Memory B cell (primary cell): Measurements from ENCODE around the gene TADA2A.
A peak's percentile ranks its signal among the peaks of the same experiment; 100 is the strongest.
"Not testable (repeated sequence)": the region's sequence is repeated elsewhere in the genome, so short reads cannot be mapped to it uniquely, and the experiment has no call there.

Source experiments
- ATAC-seq: fragments of 150-1000 bp; cut with Tn5 transposase; 2 replicates; pipeline ENCODE4 v1.10.0; 2021; ENCODE audit warnings: low read depth, mild to moderate bottlenecking, moderate library complexity
- DNase-seq, 2 donors: peaks; one replicate each; pipeline ENCODE4 v3.0.0; 2022; ENCODE audit warnings: low spot score in 2 of 2
- H3K27ac Mint-ChIP-seq: one replicate; pipeline ENCODE4 v1.8.0; 2022; ENCODE audit warnings: mild to moderate bottlenecking, moderate library complexity, mixed read lengths
- H3K27me3 Mint-ChIP-seq: one replicate; pipeline ENCODE4 v1.8.0; 2022; ENCODE audit warnings: mixed read lengths
- H3K36me3 Mint-ChIP-seq: one replicate; pipeline ENCODE4 v1.8.0; 2022; ENCODE audit warnings: mild to moderate bottlenecking, mixed read lengths
- H3K4me1 Mint-ChIP-seq: one replicate; pipeline ENCODE4 v1.8.0; 2022; ENCODE audit warnings: mixed read lengths
- H3K4me3 Mint-ChIP-seq: one replicate; pipeline ENCODE4 v1.8.0; 2022; ENCODE audit warnings: mild to moderate bottlenecking, moderate library complexity, mixed read lengths
- H3K9me3 Mint-ChIP-seq: one replicate; pipeline ENCODE4 v1.8.0; 2022; ENCODE audit warnings: mixed read lengths

TADA2A gene

GRCh38 chr17:37502009-37502936, 95.6 kb downstream of the TADA2A start:
- no peaks in the 10 kb centered on the region for H3K36me3 Mint-ChIP-seq
- H3K27me3 Mint-ChIP-seq: no peaks in the 10 kb centered on the region
- H3K9me3 Mint-ChIP-seq: no peaks in the 10 kb centered on the region
- H3K4me1 Mint-ChIP-seq: no peaks in the 10 kb centered on the region
- ATAC-seq (no peak), DNase-seq (no peak)
- no peak overlapping the region for H3K27ac Mint-ChIP-seq
- H3K4me3 Mint-ChIP-seq: no peak overlapping the region

DNA sequence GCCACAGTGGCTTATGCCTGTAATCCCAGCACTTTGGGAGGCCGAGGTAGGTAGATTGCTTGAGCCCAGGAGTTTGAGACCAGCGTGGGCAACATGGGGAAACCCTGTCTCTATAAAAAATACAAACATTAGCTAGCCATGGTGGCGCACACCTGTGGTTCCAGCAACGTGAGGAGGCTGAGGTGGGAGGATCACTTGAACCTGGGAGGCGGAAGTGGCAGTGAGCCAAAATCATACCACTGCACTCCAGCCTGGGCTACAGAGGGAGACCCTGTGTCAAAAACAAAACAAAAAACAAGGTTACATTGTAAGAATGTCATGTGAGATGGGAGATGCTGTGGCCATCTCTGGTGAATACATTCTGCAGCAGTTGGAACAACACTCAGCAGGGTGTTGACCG, 96.5 kb downstream of the TADA2A start:
- H3K36me3 Mint-ChIP-seq: no peaks in the 10 kb centered on the region
- DNase-seq (no peak), ATAC-seq (no peak)
- no peak overlapping the region for H3K4me3 Mint-ChIP-seq
- H3K9me3 Mint-ChIP-seq: no peaks in the 10 kb centered on the region
- no peak overlapping the region for H3K27ac Mint-ChIP-seq
- H3K27me3 Mint-ChIP-seq: no peaks in the 10 kb centered on the region
- no peaks in the 10 kb centered on the region for H3K4me1 Mint-ChIP-seq

DNA sequence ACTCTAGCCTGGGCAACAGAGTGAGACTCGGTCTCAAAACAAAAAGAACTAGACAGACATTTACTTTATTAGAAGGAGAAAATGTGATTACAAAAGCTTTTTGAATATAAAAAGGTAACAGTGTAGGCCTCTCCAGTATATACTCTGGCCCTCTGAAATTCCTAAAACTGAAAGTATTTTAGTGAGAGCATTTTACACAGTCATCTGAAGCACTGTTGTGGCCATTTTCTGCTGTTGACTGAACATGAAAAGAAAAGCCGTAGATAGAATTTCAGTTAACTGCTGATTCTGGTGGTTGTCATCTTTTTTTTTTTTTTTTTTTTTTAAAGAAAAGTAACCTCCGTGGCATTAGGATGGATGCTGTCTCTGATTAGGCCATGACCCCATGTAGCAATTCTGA, 98.6 kb downstream of the TADA2A start:
- no peak overlapping the region for H3K4me3 Mint-ChIP-seq
- H3K27me3 Mint-ChIP-seq: no peaks in the 10 kb centered on the region
- no peaks in the 10 kb centered on the region for H3K9me3 Mint-ChIP-seq
- H3K36me3 Mint-ChIP-seq: no peaks in the 10 kb centered on the region
- ATAC-seq (no peak), DNase-seq (no peak)
- no peak overlapping the region for H3K27ac Mint-ChIP-seq
- H3K4me1 Mint-ChIP-seq: no peaks in the 10 kb centered on the region

DNA sequence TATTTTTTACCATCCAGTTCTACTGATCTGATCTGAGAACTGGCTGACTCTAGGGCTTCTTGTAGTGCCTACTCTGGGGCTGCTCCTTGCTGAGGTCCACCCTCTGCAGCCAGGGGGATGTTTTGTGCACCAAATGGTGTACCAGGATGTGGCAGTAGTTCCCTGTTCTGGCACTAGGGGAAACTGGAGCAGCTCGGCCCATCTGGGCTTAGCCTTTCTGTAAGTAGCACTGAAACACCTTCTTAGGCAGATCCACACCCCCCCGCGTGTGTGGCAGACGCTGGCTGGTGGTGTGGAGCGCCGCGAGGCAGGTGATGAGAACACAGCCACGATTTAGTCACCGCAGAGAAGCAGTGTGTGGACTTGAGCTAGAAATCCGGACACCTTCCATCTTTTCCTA, 100.0 kb downstream of the TADA2A start:
- H3K36me3 Mint-ChIP-seq: no peaks in the 10 kb centered on the region
- no peaks in the 10 kb centered on the region for H3K27me3 Mint-ChIP-seq
- peak in 1 of 2 donors; percentile 12 for DNase-seq
- H3K9me3 Mint-ChIP-seq: no peaks in the 10 kb centered on the region
- H3K27ac Mint-ChIP-seq: no peak overlapping the region
- no peak overlapping the region for H3K4me3 Mint-ChIP-seq
- peaks cover 3% of the 10 kb centered on the region for H3K4me1 Mint-ChIP-seq
- ATAC-seq: peak; percentile 72

DNA sequence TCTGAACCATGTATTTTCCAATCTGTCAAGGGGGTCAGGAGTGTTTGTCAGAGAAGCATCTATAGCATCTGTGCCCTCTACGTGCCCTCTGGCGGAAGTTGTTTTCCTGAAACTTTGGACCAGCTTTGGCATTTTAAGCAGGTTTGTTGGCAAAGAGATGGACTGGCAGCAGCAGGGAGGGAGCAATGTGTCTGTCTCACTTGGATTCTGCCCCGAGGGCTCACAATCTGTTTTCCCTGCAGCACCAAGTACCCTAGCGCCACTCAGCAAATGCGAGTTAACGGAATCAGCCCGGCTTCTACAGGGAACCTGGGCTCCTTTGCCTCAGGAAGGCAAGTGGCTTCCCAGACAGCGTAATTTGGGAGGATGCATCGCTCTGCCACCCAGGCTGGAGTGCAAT, 100.4 kb downstream of the TADA2A start:
- DNase-seq (no peak), ATAC-seq (no peak)
- Mint-ChIP-seq H3K36me3 (no peaks in the 10 kb centered on the region), H3K4me3 (no peak overlapping the region), H3K9me3 (no peaks in the 10 kb centered on the region), H3K4me1 (peaks cover 3% of the 10 kb centered on the region), H3K27ac (no peak overlapping the region), H3K27me3 (no peaks in the 10 kb centered on the region)

GRCh38 chr17:37510056-37510455, 103.4 kb downstream of the TADA2A start:
- ATAC-seq (no peak), DNase-seq (no peak)
- Mint-ChIP-seq H3K9me3 (no peaks in the 10 kb centered on the region), H3K27me3 (no peaks in the 10 kb centered on the region), H3K36me3 (peaks cover 3% of the 10 kb centered on the region), H3K4me3 (no peak overlapping the region), H3K27ac (no peak overlapping the region), H3K4me1 (peaks cover 3% of the 10 kb centered on the region)

DNA sequence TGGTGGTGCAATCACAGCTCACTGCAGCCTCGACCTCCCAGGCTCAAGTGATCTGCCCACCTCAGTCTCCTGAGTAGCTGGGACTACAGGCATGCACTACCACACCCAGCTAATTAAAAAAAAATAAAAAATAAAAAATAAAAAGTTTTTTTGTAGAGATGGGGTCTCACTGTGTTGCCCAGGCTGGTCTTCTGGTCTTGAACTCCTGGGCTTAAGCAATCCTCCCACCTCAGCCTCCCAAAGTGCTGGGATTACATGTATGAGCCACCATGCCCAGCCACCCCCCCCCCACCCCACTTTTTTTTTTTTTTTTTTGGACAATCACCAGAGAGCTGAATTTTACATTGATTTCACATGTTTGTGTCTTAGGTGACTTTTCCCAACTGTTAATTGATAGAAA, 105.0 kb downstream of the TADA2A start:
- H3K27me3 Mint-ChIP-seq, H3K36me3 Mint-ChIP-seq, H3K4me3 Mint-ChIP-seq, H3K9me3 Mint-ChIP-seq, H3K27ac Mint-ChIP-seq, ATAC-seq, H3K4me1 Mint-ChIP-seq, DNase-seq: not testable (repeated sequence)

- Mint-ChIP-seq H3K36me3 (peaks cover 5% of the 10 kb centered on the region), H3K9me3 (no peaks in the 10 kb centered on the region), H3K4me3 (no peak overlapping the region), H3K27me3 (no peaks in the 10 kb centered on the region), H3K27ac (no peak overlapping the region), H3K4me1 (peaks cover 3% of the 10 kb centered on the region)
- DNase-seq (no peak), ATAC-seq (no peak)
Observed at GRCh38 chr17:37512442-37513068, 105.9 kb downstream of the TADA2A start.

DNA sequence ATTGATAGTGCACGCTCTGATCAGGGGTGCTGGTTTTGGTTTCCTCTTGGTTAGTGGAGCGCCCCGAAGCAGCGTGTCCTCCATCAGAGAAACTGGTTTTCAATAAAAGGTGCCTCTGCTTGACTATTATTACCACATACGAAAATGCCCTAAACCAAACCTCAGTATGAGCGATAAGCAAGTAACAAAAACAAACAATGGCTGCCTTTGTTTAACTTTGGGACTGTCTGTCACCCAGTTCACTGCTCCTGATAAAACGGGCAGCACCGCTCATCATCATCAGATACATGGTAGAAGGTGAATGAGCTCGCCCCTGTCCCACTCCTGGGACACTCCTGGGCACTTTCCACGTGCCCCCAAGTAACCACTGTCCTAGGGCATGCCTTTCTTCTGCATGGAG, 107.0 kb downstream of the TADA2A start:
- no peak overlapping the region for H3K4me3 Mint-ChIP-seq
- H3K27ac Mint-ChIP-seq: no peak overlapping the region
- no peak for DNase-seq
- no peak for ATAC-seq
- H3K4me1 Mint-ChIP-seq: peaks cover 3% of the 10 kb centered on the region
- no peaks in the 10 kb centered on the region for H3K9me3 Mint-ChIP-seq
- peaks cover 10% of the 10 kb centered on the region for H3K36me3 Mint-ChIP-seq
- H3K27me3 Mint-ChIP-seq: no peaks in the 10 kb centered on the region

GRCh38 chr17:37516127-37516571, 109.5 kb downstream of the TADA2A start:
- Mint-ChIP-seq H3K36me3 (peaks cover 14% of the 10 kb centered on the region), H3K4me1 (no peaks in the 10 kb centered on the region), H3K4me3 (no peak overlapping the region), H3K27ac (no peak overlapping the region), H3K27me3 (no peaks in the 10 kb centered on the region), H3K9me3 (no peaks in the 10 kb centered on the region)
- ATAC-seq (no peak), DNase-seq (no peak)

GRCh38 chr17:37517881-37518280, 111.2 kb downstream of the TADA2A start:
- DNase-seq (no peak), ATAC-seq (no peak)
- Mint-ChIP-seq H3K36me3 (peaks cover 21% of the 10 kb centered on the region), H3K9me3 (no peaks in the 10 kb centered on the region), H3K4me3 (no peak overlapping the region), H3K27ac (no peak overlapping the region), H3K4me1 (no peaks in the 10 kb centered on the region), H3K27me3 (no peaks in the 10 kb centered on the region)

GRCh38 chr17:37518826-37519225, 112.1 kb downstream of the TADA2A start:
- no peaks in the 10 kb centered on the region for H3K27me3 Mint-ChIP-seq
- no peak overlapping the region for H3K4me3 Mint-ChIP-seq
- H3K4me1 Mint-ChIP-seq: no peaks in the 10 kb centered on the region
- no peaks in the 10 kb centered on the region for H3K9me3 Mint-ChIP-seq
- H3K36me3 Mint-ChIP-seq: peaks cover 22% of the 10 kb centered on the region
- DNase-seq (no peak), ATAC-seq (no peak)
- no peak overlapping the region for H3K27ac Mint-ChIP-seq

GRCh38 chr17:37519251-37519985, 112.7 kb downstream of the TADA2A start:
- Mint-ChIP-seq H3K4me3 (no peak overlapping the region), H3K4me1 (no peaks in the 10 kb centered on the region), H3K27me3 (no peaks in the 10 kb centered on the region), H3K9me3 (no peaks in the 10 kb centered on the region), H3K36me3 (peaks cover 25% of the 10 kb centered on the region), H3K27ac (no peak overlapping the region)
- DNase-seq: no peak
- ATAC-seq: no peak

- ATAC-seq (no peak), DNase-seq (no peak)
- no peaks in the 10 kb centered on the region for H3K27me3 Mint-ChIP-seq
- H3K4me3 Mint-ChIP-seq: no peak overlapping the region
- no peak overlapping the region for H3K27ac Mint-ChIP-seq
- no peaks in the 10 kb centered on the region for H3K4me1 Mint-ChIP-seq
- no peaks in the 10 kb centered on the region for H3K9me3 Mint-ChIP-seq
- H3K36me3 Mint-ChIP-seq: peaks cover 28% of the 10 kb centered on the region
Observed at GRCh38 chr17:37520174-37520573, 113.5 kb downstream of the TADA2A start.
